H9 (cell line): ENCODE data around the gene RAB40C. TPM values are rescaled to one million over a fixed set of nuclear protein-coding genes. Genes with fewer than 3 reads are reported as not detected.
A peak's percentile ranks its signal among the peaks of the same experiment; 100 is the strongest.

Experiments used
- DNase-seq: peaks from one replicate; pipeline ENCODE4 v3.0.0-alpha.2; 2017
- H2AFZ ChIP-seq: one replicate; pipeline ENCODE4 v1.6.1; 2013; ENCODE audit warnings: mild to moderate bottlenecking, low read length, control low read depth, moderate library complexity
- H2AK5ac ChIP-seq: 2 replicates; pipeline ENCODE4 v1.6.1; 2013; ENCODE audit warnings: low read length, control low read depth, mixed read lengths; ENCODE audit not compliant: insufficient read length
- H2BK120ac ChIP-seq: one replicate; pipeline ENCODE4 v1.6.1; 2013; ENCODE audit warnings: low read depth, mild to moderate bottlenecking, low read length, control low read depth, inconsistent platforms; ENCODE audit not compliant: poor library complexity, severe bottlenecking
- H2BK12ac ChIP-seq: 2 replicates; pipeline ENCODE4 v1.6.1; 2013; ENCODE audit warnings: low read length, control low read depth, mixed read lengths, low read depth; ENCODE audit not compliant: insufficient read length
- H2BK15ac ChIP-seq: 2 replicates; pipeline ENCODE4 v1.6.1; 2013; ENCODE audit warnings: low read depth, low read length, control low read depth
- H2BK20ac ChIP-seq: one replicate; pipeline ENCODE4 v1.6.1; 2013; ENCODE audit warnings: low read depth, mild to moderate bottlenecking, low read length, control low read depth, inconsistent platforms; ENCODE audit not compliant: poor library complexity, severe bottlenecking
- H2BK5ac ChIP-seq: 2 replicates; pipeline ENCODE4 v1.6.1; 2013; ENCODE audit warnings: low read length, control low read depth, mixed read lengths; ENCODE audit not compliant: insufficient read length
- H3K14ac ChIP-seq: 2 replicates; pipeline ENCODE4 v1.6.1; 2013; ENCODE audit warnings: low read length, control low read depth; ENCODE audit not compliant: insufficient read depth
- H3K18ac ChIP-seq: 2 replicates; pipeline ENCODE4 v1.6.1; 2013; ENCODE audit warnings: low read depth, mild to moderate bottlenecking, mixed read lengths, low read length, control low read depth; ENCODE audit not compliant: insufficient read length
- H3K23ac ChIP-seq: 2 replicates; pipeline ENCODE4 v1.6.1; 2013; ENCODE audit warnings: low read length, control low read depth, mixed read lengths, low read depth; ENCODE audit not compliant: insufficient read length
- H3K23me2 ChIP-seq: 2 replicates; pipeline ENCODE4 v1.6.1; 2013; ENCODE audit warnings: low read depth, mild to moderate bottlenecking, mixed read lengths, low read length, control low read depth; ENCODE audit not compliant: insufficient read length, poor library complexity, severe bottlenecking
- H3K27ac ChIP-seq: 2 replicates; pipeline ENCODE4 v1.5.1; 2013; ENCODE audit warnings: low read length, control low read depth, mixed read lengths, low read depth; ENCODE audit not compliant: insufficient read length
- H3K27me3 ChIP-seq: 2 replicates; pipeline ENCODE4 v1.6.1; 2013; ENCODE audit warnings: low read length, control low read depth, inconsistent platforms; ENCODE audit not compliant: insufficient read depth
- H3K4ac ChIP-seq: 2 replicates; pipeline ENCODE4 v1.6.1; 2013; ENCODE audit warnings: low read depth, mild to moderate bottlenecking, control low read depth, inconsistent platforms, low read length, moderate library complexity
- H3K4me1 ChIP-seq: 2 replicates; pipeline ENCODE4 v1.6.1; 2013; ENCODE audit warnings: low read length, control low read depth, inconsistent platforms; ENCODE audit not compliant: insufficient read depth
- H3K4me2 ChIP-seq: 2 replicates; pipeline ENCODE4 v1.6.1; 2013; ENCODE audit warnings: low read length, control low read depth, mixed read lengths; ENCODE audit not compliant: insufficient read length, insufficient read depth
- H3K56ac ChIP-seq: 2 replicates; pipeline ENCODE4 v1.6.1; 2013; ENCODE audit warnings: low read depth, mild to moderate bottlenecking, mixed read lengths, low read length, control low read depth; ENCODE audit not compliant: insufficient read length
- H3K79me1 ChIP-seq: 2 replicates; pipeline ENCODE4 v1.6.1; 2013; ENCODE audit warnings: low read depth, mild to moderate bottlenecking, moderate library complexity, low read length, control low read depth, inconsistent platforms; ENCODE audit not compliant: insufficient read depth, poor library complexity, severe bottlenecking
- H3K79me2 ChIP-seq: 2 replicates; pipeline ENCODE4 v1.6.1; 2013; ENCODE audit warnings: low read length, control low read depth, inconsistent platforms; ENCODE audit not compliant: insufficient read depth
- H3K9ac ChIP-seq: 2 replicates; pipeline ENCODE4 v1.6.1; 2013; ENCODE audit warnings: low read length, control low read depth, mixed read lengths; ENCODE audit not compliant: insufficient read length; ENCODE audit errors: extremely low read depth
- H3K9me3 ChIP-seq: one replicate; pipeline ENCODE4 v1.6.1; 2013; ENCODE audit warnings: low read depth, low read length, inconsistent platforms; ENCODE audit not compliant: control insufficient read depth
- H3T11ph ChIP-seq: one replicate; pipeline ENCODE4 v1.6.1; 2013; ENCODE audit warnings: mild to moderate bottlenecking, low read length, control low read depth, inconsistent platforms
- H4K20me1 ChIP-seq: one replicate; pipeline ENCODE4 v1.6.1; 2013; ENCODE audit not compliant: control insufficient read depth, insufficient read length, insufficient read depth
- H4K5ac ChIP-seq: 2 replicates; pipeline ENCODE4 v1.6.1; 2013; ENCODE audit warnings: low read depth, mild to moderate bottlenecking, mixed read lengths, low read length, control low read depth; ENCODE audit not compliant: insufficient read length
- H4K8ac ChIP-seq: replicated peaks from 2 replicates; pipeline ENCODE4 v1.6.1; 2013; ENCODE audit warnings: low read length, control low read depth, mixed read lengths, low read depth; ENCODE audit not compliant: insufficient read length
- H4K91ac ChIP-seq: 2 replicates; pipeline ENCODE4 v1.6.1; 2013; ENCODE audit warnings: low read depth, mild to moderate bottlenecking, moderate library complexity, mixed read lengths, low read length, control low read depth; ENCODE audit not compliant: insufficient read length
- H3K27ac Mint-ChIP-seq, 3 experiments: 2 replicates in 2 of 3; 3 replicates in 1 of 3; pipeline ENCODE4 v1.8.0; 2020 to 2021; ENCODE audit warnings: mixed read lengths in 3 of 3, mild to moderate bottlenecking in 1 of 3, moderate library complexity in 1 of 3
- H3K27me3 Mint-ChIP-seq: 2 replicates; pipeline ENCODE4 v1.8.0; 2021; ENCODE audit warnings: low read depth, mild to moderate bottlenecking, moderate library complexity, mixed read lengths
- H3K36me3 Mint-ChIP-seq, 3 experiments: 2 replicates in 2 of 3; 3 replicates in 1 of 3; pipeline ENCODE4 v1.8.0; 2020 to 2021; ENCODE audit warnings: low read depth in 3 of 3, mixed read lengths in 3 of 3; ENCODE audit not compliant: insufficient read depth in 1 of 3
- H3K4me1 Mint-ChIP-seq, 2 experiments: 2 replicates each; pipeline ENCODE4 v1.8.0; 2020; ENCODE audit warnings: mixed read lengths in 2 of 2
- H3K4me3 Mint-ChIP-seq, 2 experiments: 2 replicates in 1 of 2; 3 replicates in 1 of 2; pipeline ENCODE4 v1.8.0; 2020 to 2021; ENCODE audit warnings: mild to moderate bottlenecking in 2 of 2, mixed read lengths in 2 of 2, moderate library complexity in 1 of 2
- H3K9me3 Mint-ChIP-seq, 2 experiments: 2 replicates in 1 of 2; 3 replicates in 1 of 2; pipeline ENCODE4 v1.8.0; 2020; ENCODE audit warnings: mild to moderate bottlenecking in 2 of 2, mixed read lengths in 2 of 2, moderate library complexity in 1 of 2
- CTCF ChIP-seq: fragments of 200-600 bp; sonication (generic); conservative IDR thresholded peaks from 3 replicates; pipeline ENCODE4 v1.8.0; 2021; ENCODE audit warnings: antibody characterized with exemption, mild to moderate bottlenecking
- WGBS: extraction: QIAGEN DNeasy Blood & Tissue Kit; methylation state at CpG from one replicate; pipeline ENCODE4 v1.1.7; 2013; ENCODE audit warnings: missing lambda C conversion rate, low lambda C conversion rate, mixed read lengths; ENCODE audit not compliant: insufficient read length; ENCODE audit errors: extremely low coverage; 5-methylcytosine and 5-hydroxymethylcytosine counted together
- total RNA-seq: library from RNA; stranded (reverse); gene quantifications from 2 replicates; pipeline ENCODE4 v1.2.1, GENCODE V29; 2021

The RAB40C gene
- total RNA-seq, 1 experiment from 2014 or later: 19.1 TPM

DNA sequence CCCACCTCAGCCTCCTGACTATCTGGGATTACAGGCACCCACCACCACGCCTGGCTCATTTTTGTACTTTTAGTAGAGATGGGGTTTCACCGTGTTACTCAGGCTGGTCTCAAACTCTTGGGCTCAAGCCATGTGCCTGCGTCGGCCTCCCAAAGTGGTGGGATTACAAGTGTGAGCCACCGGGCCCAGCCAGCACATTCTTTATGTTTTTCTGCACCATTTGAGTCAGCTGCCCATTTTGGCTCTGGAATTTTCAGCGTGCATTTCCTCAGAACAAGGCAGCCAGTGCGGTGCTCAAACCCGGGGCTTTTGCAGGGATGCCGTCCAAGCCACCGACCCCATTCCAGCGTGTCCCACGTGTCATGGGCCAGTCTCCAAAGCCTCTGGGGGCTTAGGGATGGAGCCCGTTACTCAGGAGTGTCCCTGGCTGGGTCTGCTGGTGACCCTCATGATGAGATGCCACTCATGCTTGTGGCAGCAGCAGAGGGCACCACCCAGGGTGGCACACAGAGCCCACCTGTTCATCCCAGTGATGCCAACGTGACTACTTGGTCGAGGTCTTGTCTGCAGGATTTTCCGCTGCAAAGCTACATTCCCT lies 3.7 kb upstream of the RAB40C start:
- H3K4me3 Mint-ChIP-seq: peak overlapping the region in 1 of 2 experiments; percentile 51; a peak in 2 of 5 replicates
- no peak overlapping the region for H3K4me2 ChIP-seq

More for the DNA sequence above, 3.7 kb upstream of the RAB40C start:
- no CpG with 5 or more reads among the region's 16 CpGs for WGBS
- H3K79me1 ChIP-seq: no peaks in the 10 kb centered on the region
- no peak overlapping the region for H4K8ac ChIP-seq
- 0 out of 5 replicates have a peak, but pooled peaks cover 0 to 3% of the 10 kb centered on the region in 2 experiments for H3K9me3 Mint-ChIP-seq
- no peak overlapping the region for H3K4ac ChIP-seq
- H3K27me3 ChIP-seq: peaks cover 7% of the 10 kb centered on the region; the same call in 1 of the 2 replicates
- no peak overlapping the region for H3K18ac ChIP-seq
- no peak overlapping the region for H3K27ac ChIP-seq
- H3T11ph ChIP-seq: no peak overlapping the region
- TF ChIP-seq CTCF: no peak
- no peaks in the 10 kb centered on the region; the same call in 1 of the 2 replicates for H3K4me1 ChIP-seq
- H2BK20ac ChIP-seq: no peak overlapping the region
- no peaks in the 10 kb centered on the region for H4K20me1 ChIP-seq
- no peak overlapping the region for H2AFZ ChIP-seq
- H3K27ac Mint-ChIP-seq: no peak overlapping the region
- H2AK5ac ChIP-seq: no peak overlapping the region
- H2BK15ac ChIP-seq: no peak overlapping the region
- DNase-seq: no peak
- peaks cover 5% of the 10 kb centered on the region for H3K23me2 ChIP-seq
- H3K23ac ChIP-seq: no peak overlapping the region
- H4K5ac ChIP-seq: no peak overlapping the region
- no peak overlapping the region for H2BK12ac ChIP-seq
- H3K14ac ChIP-seq: no peak overlapping the region
- H2BK5ac ChIP-seq: no peak overlapping the region
- H3K27me3 Mint-ChIP-seq: peaks cover 39% of the 10 kb centered on the region
- no peak overlapping the region for H3K9ac ChIP-seq
- H3K56ac ChIP-seq: no peak overlapping the region
- H3K9me3 ChIP-seq: no peaks in the 10 kb centered on the region
- H3K4me1 Mint-ChIP-seq: peaks cover 13 to 28% of the 10 kb centered on the region in 2 experiments
- H3K79me2 ChIP-seq: no peaks in the 10 kb centered on the region; the same call in 1 of the 2 replicates
- no peak overlapping the region for H2BK120ac ChIP-seq
- H3K36me3 Mint-ChIP-seq: peaks cover 0 to 4% (median 4%) of the 10 kb centered on the region in 3 experiments; a peak in 4 of 7 replicates
- no peak overlapping the region for H4K91ac ChIP-seq
